ENCODE measurements around the gene SLC35B4. TPM values are rescaled to one million over a fixed set of nuclear protein-coding genes. Genes with fewer than 3 reads are reported as not detected.

SLC35B4 gene
- total and polyA plus RNA-seq, 2 experiments from 2014 or later, result 12.9 to 22.2 TPM

DNA sequence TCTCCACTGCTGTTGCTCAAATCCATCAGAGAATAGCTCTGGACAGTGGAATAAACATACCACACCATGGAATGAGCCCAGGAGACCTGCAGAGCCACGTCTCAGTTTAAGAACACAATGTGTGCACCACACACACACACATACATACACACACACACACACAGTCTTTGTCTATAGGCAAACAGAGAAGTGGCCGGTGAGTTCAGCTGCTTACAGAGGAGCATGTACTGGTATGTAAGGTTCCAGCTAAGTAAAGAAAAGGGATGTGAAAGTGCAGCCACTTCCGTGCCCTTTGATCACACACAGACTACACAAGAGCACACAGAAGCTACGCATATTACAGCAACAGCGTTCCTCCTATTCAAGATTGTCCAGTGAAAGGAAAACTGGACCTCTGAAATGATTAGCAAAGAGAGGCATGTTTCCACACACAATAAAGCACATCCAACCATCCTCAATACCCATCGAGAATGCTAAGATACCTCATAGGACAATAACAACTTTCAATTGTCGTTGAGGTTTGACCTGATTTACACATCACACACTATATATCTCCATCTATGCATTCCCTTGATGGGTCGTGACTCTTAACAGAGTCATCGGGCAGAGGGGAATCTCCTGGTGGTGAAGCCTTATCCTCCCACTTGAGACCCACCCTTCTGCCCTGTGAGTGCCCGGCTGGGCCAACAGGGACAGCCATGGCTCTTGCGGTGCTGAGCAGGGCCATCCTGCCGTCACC lies 23.6 kb downstream of the SLC35B4 start:
- Histone ChIP-seq H3K36me3 (ENCODE audit: low read depth) (peaks cover 32% of the 10 kb centered on the region), H3K4me1 (ENCODE audit: insufficient read depth) (peaks cover 21% of the 10 kb centered on the region), H3K4me2 (ENCODE audit: unreplicated experiment) (no peak overlapping the region), H4K20me1 (ENCODE audit: insufficient read depth) (no peaks in the 10 kb centered on the region), H3K9me2 (ENCODE audit: insufficient read depth) (no peaks in the 10 kb centered on the region), H2AFZ (no peak overlapping the region), H3K9me3 (ENCODE audit: low read depth) (no peaks in the 10 kb centered on the region), H3K27ac (no peak overlapping the region), H3K27me3 (replicated peaks; ENCODE audit: insufficient read depth) (no peaks in the 10 kb centered on the region), H3F3A (ENCODE audit: insufficient read depth) (0 out of 2 replicates have a peak, but pooled peaks cover 5% of the 10 kb centered on the region), H3K9ac (no peak overlapping the region), H3K4me3 (no peak overlapping the region), H3K79me2 (ENCODE audit: insufficient read depth) (no peaks in the 10 kb centered on the region)
- TF ChIP-seq EZH2 (IDR thresholded peaks at IDR 0.05; ENCODE audit: insufficient read depth, poor library complexity, severe bottlenecking) (no peak), EZH2phosphoT487 (IDR thresholded peaks at IDR 0.05; ENCODE audit: insufficient read depth, low read depth) (no peak)
- no peak for DNase-seq
- 89 to 94% methylated on average over 12 of the region's 12 CpGs for WGBS, 2 experiments (ENCODE audit: low coverage in 1 of 2, low lambda C conversion rate in 2 of 2, missing lambda C conversion rate in 2 of 2)
- in situ Hi-C loops (cut with MboI), result no loop called here

DNA sequence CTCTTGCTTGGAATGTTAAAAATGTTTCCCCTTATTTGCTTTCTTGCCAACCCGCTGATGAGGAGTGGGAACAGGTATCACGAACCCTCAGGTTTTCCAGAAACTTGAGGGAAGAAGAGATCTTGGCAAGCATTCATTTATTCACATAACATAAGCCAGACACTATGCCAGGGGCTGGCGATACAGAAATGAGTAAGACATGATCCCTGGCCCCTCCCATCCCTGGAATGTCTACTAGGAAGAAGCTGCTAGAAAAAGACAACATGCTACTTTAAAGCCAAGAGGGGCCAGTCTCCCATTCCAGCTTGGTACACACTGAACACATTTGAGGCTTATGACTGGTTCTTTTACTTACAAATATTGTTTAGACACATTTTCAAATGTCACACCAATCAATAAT lies 26.4 kb downstream of the SLC35B4 start:
- Histone ChIP-seq H3K27me3 (replicated peaks; ENCODE audit: insufficient read depth) (no peaks in the 10 kb centered on the region; the same call in 1 of the 2 replicates), H3F3A (ENCODE audit: insufficient read depth) (0 out of 2 replicates have a peak, but pooled peaks cover 5% of the 10 kb centered on the region), H3K9me2 (ENCODE audit: insufficient read depth) (no peaks in the 10 kb centered on the region), H3K4me1 (ENCODE audit: insufficient read depth) (peaks cover 21% of the 10 kb centered on the region), H3K4me3 (peak overlapping the region; percentile 28; the same call in 1 of the 2 replicates), H3K36me3 (ENCODE audit: low read depth) (peaks cover 8% of the 10 kb centered on the region), H3K4me2 (ENCODE audit: unreplicated experiment) (peak overlapping the region; percentile 34), H3K9me3 (ENCODE audit: low read depth) (no peaks in the 10 kb centered on the region), H4K20me1 (ENCODE audit: insufficient read depth) (no peaks in the 10 kb centered on the region), H2AFZ (no peak overlapping the region), H3K79me2 (ENCODE audit: insufficient read depth) (no peaks in the 10 kb centered on the region), H3K9ac (no peak overlapping the region), H3K27ac (no peak overlapping the region)
- DNase-seq, result peak; percentile 80
- in situ Hi-C loops (cut with MboI), result no loop called here
- WGBS, 2 experiments (ENCODE audit: low coverage in 1 of 2, low lambda C conversion rate in 2 of 2, missing lambda C conversion rate in 2 of 2), result 31 to 37% methylated on average over 3 of the region's 3 CpGs
- no peak for TF ChIP-seq EZH2phosphoT487 (IDR thresholded peaks at IDR 0.05; ENCODE audit: insufficient read depth, low read depth)
- no peak for TF ChIP-seq EZH2 (IDR thresholded peaks at IDR 0.05; ENCODE audit: insufficient read depth, poor library complexity, severe bottlenecking)

GRCh38 chr7:134289841-134290240 lies 26.9 kb downstream of the SLC35B4 start:
- Histone ChIP-seq H3K79me2 (ENCODE audit: insufficient read depth) (no peaks in the 10 kb centered on the region), H3K4me1 (ENCODE audit: insufficient read depth) (peaks cover 21% of the 10 kb centered on the region), H3K4me2 (ENCODE audit: unreplicated experiment) (peak overlapping the region; percentile 34), H3K9me3 (ENCODE audit: low read depth) (no peaks in the 10 kb centered on the region), H3K4me3 (peak overlapping the region; percentile 28), H3K27me3 (replicated peaks; ENCODE audit: insufficient read depth) (no peaks in the 10 kb centered on the region; the same call in 1 of the 2 replicates), H3K36me3 (ENCODE audit: low read depth) (0 out of 2 replicates have a peak, but pooled peaks cover 5% of the 10 kb centered on the region), H3F3A (ENCODE audit: insufficient read depth) (0 out of 2 replicates have a peak, but pooled peaks cover 5% of the 10 kb centered on the region), H2AFZ (no peak overlapping the region), H4K20me1 (ENCODE audit: insufficient read depth) (no peaks in the 10 kb centered on the region), H3K9ac (no peak overlapping the region), H3K27ac (no peak overlapping the region), H3K9me2 (ENCODE audit: insufficient read depth) (no peaks in the 10 kb centered on the region)
- 25 to 33% methylated on average over 2 of the region's 2 CpGs for WGBS, 2 experiments (ENCODE audit: low coverage in 1 of 2, low lambda C conversion rate in 2 of 2, missing lambda C conversion rate in 2 of 2)
- in situ Hi-C loops (cut with MboI), result no loop called here
- TF ChIP-seq EZH2phosphoT487 (IDR thresholded peaks at IDR 0.05; ENCODE audit: insufficient read depth, low read depth) (no peak), EZH2 (IDR thresholded peaks at IDR 0.05; ENCODE audit: insufficient read depth, poor library complexity, severe bottlenecking) (no peak)
- peak; percentile 9 for DNase-seq

GRCh38 chr7:134289423-134289822 lies 27.3 kb downstream of the SLC35B4 start:
- Histone ChIP-seq H2AFZ (peak overlapping the region; percentile 10; the same call in 1 of the 2 replicates), H4K20me1 (ENCODE audit: insufficient read depth) (no peaks in the 10 kb centered on the region), H3K9ac (no peak overlapping the region), H3K9me3 (ENCODE audit: low read depth) (no peaks in the 10 kb centered on the region), H3K27ac (no peak overlapping the region), H3K4me1 (ENCODE audit: insufficient read depth) (peaks cover 21% of the 10 kb centered on the region), H3K4me3 (peak overlapping the region; percentile 28), H3K27me3 (replicated peaks; ENCODE audit: insufficient read depth) (no peaks in the 10 kb centered on the region; the same call in 1 of the 2 replicates), H3K4me2 (ENCODE audit: unreplicated experiment) (peak overlapping the region; percentile 34), H3F3A (ENCODE audit: insufficient read depth) (0 out of 2 replicates have a peak, but pooled peaks cover 5% of the 10 kb centered on the region), H3K79me2 (ENCODE audit: insufficient read depth) (no peaks in the 10 kb centered on the region), H3K9me2 (ENCODE audit: insufficient read depth) (no peaks in the 10 kb centered on the region), H3K36me3 (ENCODE audit: low read depth) (0 out of 2 replicates have a peak, but pooled peaks cover 5% of the 10 kb centered on the region)
- in situ Hi-C loops (cut with MboI), result no loop called here
- TF ChIP-seq EZH2 (IDR thresholded peaks at IDR 0.05; ENCODE audit: insufficient read depth, poor library complexity, severe bottlenecking) (no peak), EZH2phosphoT487 (IDR thresholded peaks at IDR 0.05; ENCODE audit: insufficient read depth, low read depth) (no peak)
- peak; percentile 70 for DNase-seq
- 15 to 16% methylated on average over 7 of the region's 7 CpGs for WGBS, 2 experiments (ENCODE audit: low coverage in 1 of 2, low lambda C conversion rate in 2 of 2, missing lambda C conversion rate in 2 of 2)

Measured in GM23248 (cell line).